ENCODE data around the gene HSD17B13. TPM values are rescaled to one million over a fixed set of nuclear protein-coding genes. Genes with fewer than 3 reads are reported as not detected.

Gene HSD17B13
- total and polyA plus RNA-seq, 2 experiments from 2014 or later, result 0.30 to 1.00 TPM

GRCh38 chr4:87310691-87311335, 11.9 kb downstream of the HSD17B13 start:
- no peak overlapping the region for H3K4me3 ChIP-seq
- no peaks in the 10 kb centered on the region for H3K27me3 ChIP-seq
- H3K79me2 ChIP-seq, result no peaks in the 10 kb centered on the region
- no peak overlapping the region for H2AFZ ChIP-seq
- H3K9me3 ChIP-seq (ENCODE audit: low read depth), result no peaks in the 10 kb centered on the region
- H3K27ac ChIP-seq, result no peak overlapping the region
- no peaks in the 10 kb centered on the region for H3K36me3 ChIP-seq (replicated peaks; ENCODE audit: insufficient read depth, low read depth)
- H4K20me1 ChIP-seq (ENCODE audit: insufficient read depth, poor library complexity, severe bottlenecking), result no peaks in the 10 kb centered on the region
- TF ChIP-seq EZH2 (IDR thresholded peaks at IDR 0.05; ENCODE audit: borderline replicate concordance) (no peak), EZH2phosphoT487 (IDR thresholded peaks at IDR 0.05; ENCODE audit: low read depth, severe bottlenecking, unreplicated experiment) (no peak), CTCF (IDR thresholded peaks at IDR 0.05; ENCODE audit: poor library complexity) (no peak)
- DNase-seq (ENCODE audit: low spot score), result no peak
- H3K9me2 ChIP-seq (replicated peaks; ENCODE audit: insufficient read depth), result no peaks in the 10 kb centered on the region
- 93% methylated on average over 4 of the region's 4 CpGs for WGBS (ENCODE audit: low lambda C conversion rate, missing lambda C conversion rate)
- H3K4me1 ChIP-seq (ENCODE audit: insufficient read depth), result no peaks in the 10 kb centered on the region
- H3K4me2 ChIP-seq, result no peak overlapping the region

GRCh38 chr4:87309625-87310024, 13.1 kb downstream of the HSD17B13 start:
- Histone ChIP-seq H3K27me3 (no peaks in the 10 kb centered on the region), H4K20me1 (ENCODE audit: insufficient read depth, poor library complexity, severe bottlenecking) (no peaks in the 10 kb centered on the region), H3K9me2 (replicated peaks; ENCODE audit: insufficient read depth) (no peaks in the 10 kb centered on the region), H2AFZ (no peak overlapping the region), H3K4me3 (no peak overlapping the region), H3K79me2 (no peaks in the 10 kb centered on the region), H3K4me2 (no peak overlapping the region), H3K4me1 (ENCODE audit: insufficient read depth) (peaks cover 6% of the 10 kb centered on the region), H3K9me3 (ENCODE audit: low read depth) (no peaks in the 10 kb centered on the region), H3K27ac (no peak overlapping the region), H3K36me3 (replicated peaks; ENCODE audit: insufficient read depth, low read depth) (no peaks in the 10 kb centered on the region)
- WGBS (ENCODE audit: low lambda C conversion rate, missing lambda C conversion rate), result 100% methylated on average over 2 of the region's 2 CpGs
- no peak for TF ChIP-seq EZH2phosphoT487 (IDR thresholded peaks at IDR 0.05; ENCODE audit: low read depth, severe bottlenecking, unreplicated experiment)
- TF ChIP-seq EZH2 (IDR thresholded peaks at IDR 0.05; ENCODE audit: borderline replicate concordance), result no peak
- no peak for TF ChIP-seq CTCF (IDR thresholded peaks at IDR 0.05; ENCODE audit: poor library complexity)
- DNase-seq (ENCODE audit: low spot score), result no peak

GRCh38 chr4:87306056-87306455, 16.6 kb downstream of the HSD17B13 start:
- DNase-seq (ENCODE audit: low spot score), result no peak
- Histone ChIP-seq H2AFZ (no peak overlapping the region), H3K4me1 (ENCODE audit: insufficient read depth) (peaks cover 6% of the 10 kb centered on the region), H3K9me2 (replicated peaks; ENCODE audit: insufficient read depth) (no peaks in the 10 kb centered on the region), H3K9me3 (ENCODE audit: low read depth) (no peaks in the 10 kb centered on the region), H3K4me3 (no peak overlapping the region), H3K27ac (no peak overlapping the region), H3K4me2 (no peak overlapping the region), H3K27me3 (no peaks in the 10 kb centered on the region), H3K79me2 (no peaks in the 10 kb centered on the region), H3K36me3 (replicated peaks; ENCODE audit: insufficient read depth, low read depth) (no peaks in the 10 kb centered on the region), H4K20me1 (ENCODE audit: insufficient read depth, poor library complexity, severe bottlenecking) (no peaks in the 10 kb centered on the region)
- 94% methylated on average over 1 of the region's 1 CpG for WGBS (ENCODE audit: low lambda C conversion rate, missing lambda C conversion rate)
- TF ChIP-seq EZH2 (IDR thresholded peaks at IDR 0.05; ENCODE audit: borderline replicate concordance) (no peak), CTCF (IDR thresholded peaks at IDR 0.05; ENCODE audit: poor library complexity) (no peak), EZH2phosphoT487 (IDR thresholded peaks at IDR 0.05; ENCODE audit: low read depth, severe bottlenecking, unreplicated experiment) (no peak)

Data from hepatocyte (in vitro differentiated cells).